SH-SY5Y (cell line): Measurements from ENCODE around the gene MTLN.

Source experiments
- GATA2 ChIP-seq: IDR thresholded peaks from 2 replicates; pipeline ENCODE4 v1.6.1; 2011; ENCODE audit warnings: mild to moderate bottlenecking, low read depth, low read length
- GATA3 ChIP-seq: IDR thresholded peaks from 2 replicates; pipeline ENCODE4 v1.6.1; 2011; ENCODE audit warnings: low read depth, mild to moderate bottlenecking, low read length, moderate library complexity

GRCh38 chr2:110219496-110220189 lies 7.3 kb upstream of the MTLN start:
- no peak for TF ChIP-seq GATA2
- TF ChIP-seq GATA3, result no peak
